ENCODE results near the gene ATP10B.

The ATP10B gene

DNA sequence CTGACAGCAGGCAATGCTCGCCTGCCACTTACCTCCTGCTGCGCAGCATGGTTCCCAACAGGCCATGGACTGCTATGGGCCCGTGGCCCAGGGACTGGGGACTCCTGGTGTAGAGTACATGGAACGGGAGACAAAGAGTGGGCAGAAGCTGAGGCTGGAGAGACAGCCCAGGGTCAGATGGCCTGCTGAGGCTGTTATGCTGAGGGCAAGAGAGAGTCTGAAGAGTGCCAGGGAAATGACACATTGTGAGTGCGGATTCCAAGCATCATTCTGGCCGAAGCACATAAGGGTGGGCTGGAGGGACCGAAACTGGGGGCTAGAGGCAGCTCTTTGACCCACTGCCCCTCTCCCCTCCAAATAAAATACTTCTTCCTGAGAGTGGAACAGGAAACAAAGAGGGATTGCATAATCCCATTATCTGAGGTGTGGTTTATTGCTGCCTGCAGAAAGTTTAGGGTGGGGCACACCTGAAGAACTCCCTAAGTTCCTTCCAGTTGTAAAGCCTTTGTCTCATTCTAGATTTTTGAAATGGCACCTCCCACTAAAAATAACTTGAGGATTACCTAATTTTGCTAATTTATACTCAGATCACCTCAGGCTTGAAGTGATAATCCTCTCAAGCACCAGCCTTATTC lies 158.1 kb downstream of the ATP10B start:
- Mint-ChIP-seq H3K4me3 (no peak overlapping the region), H3K27ac (no peak overlapping the region), H3K4me1 (no peaks in the 10 kb centered on the region)

DNA sequence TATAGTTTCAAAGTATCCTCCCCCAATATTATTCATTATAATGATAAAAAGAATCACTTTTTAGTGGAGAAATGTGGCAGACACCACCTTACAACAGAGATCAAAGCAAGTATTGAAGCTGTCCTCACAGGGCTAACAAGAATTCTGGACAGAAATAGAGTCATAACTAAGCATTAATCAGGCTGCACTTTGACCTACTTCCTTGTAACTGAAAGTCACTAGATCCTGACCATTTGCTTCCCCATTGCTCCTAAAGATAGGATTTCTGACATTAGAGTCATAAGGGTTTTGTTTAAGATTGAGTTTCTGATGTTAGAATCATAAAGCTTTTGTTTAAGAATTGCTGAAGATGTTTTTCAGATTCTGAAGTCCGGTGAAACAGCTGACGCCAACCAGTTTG lies 159.7 kb downstream of the ATP10B start:
- Mint-ChIP-seq H3K27ac (no peak overlapping the region), H3K4me1 (no peaks in the 10 kb centered on the region), H3K9me3 (no peaks in the 10 kb centered on the region), H3K27me3 (no peaks in the 10 kb centered on the region), H3K4me3 (no peak overlapping the region), H3K36me3 (no peaks in the 10 kb centered on the region)

More for the DNA sequence above, 158.1 kb downstream of the ATP10B start:
- no peaks in the 10 kb centered on the region for H3K9me3 Mint-ChIP-seq
- no peaks in the 10 kb centered on the region for H3K36me3 Mint-ChIP-seq
- no peaks in the 10 kb centered on the region for H3K27me3 Mint-ChIP-seq

DNA sequence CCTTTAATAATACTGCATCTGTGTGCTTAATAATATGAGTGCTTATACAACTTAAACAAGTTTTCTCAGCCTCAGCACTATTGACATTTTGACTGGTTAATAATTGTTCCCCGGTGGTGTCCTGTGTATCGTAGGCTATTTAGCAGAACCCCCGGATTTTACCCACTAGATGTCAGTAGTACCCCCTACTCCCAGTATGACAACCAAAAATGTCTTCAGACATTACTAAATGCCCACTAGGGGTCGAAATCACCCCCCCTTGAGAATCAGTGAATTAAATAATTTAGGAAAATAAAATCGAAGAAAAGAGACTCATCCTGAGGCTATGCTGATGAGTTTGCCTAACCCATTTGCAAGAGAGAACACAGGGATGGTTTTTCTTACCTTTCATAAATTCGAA lies 166.3 kb downstream of the ATP10B start:
- H3K9me3 Mint-ChIP-seq = no peaks in the 10 kb centered on the region
- no peak overlapping the region for H3K4me3 Mint-ChIP-seq
- peaks cover 2% of the 10 kb centered on the region for H3K27me3 Mint-ChIP-seq
- H3K27ac Mint-ChIP-seq = no peak overlapping the region
- no peaks in the 10 kb centered on the region for H3K4me1 Mint-ChIP-seq
- H3K36me3 Mint-ChIP-seq = no peaks in the 10 kb centered on the region

- Mint-ChIP-seq H3K4me1 (no peaks in the 10 kb centered on the region), H3K27me3 (peaks cover 2% of the 10 kb centered on the region), H3K4me3 (no peak overlapping the region), H3K27ac (no peak overlapping the region), H3K9me3 (no peaks in the 10 kb centered on the region), H3K36me3 (no peaks in the 10 kb centered on the region)
These were observed 166.8 kb downstream of the ATP10B start for GRCh38 chr5:160685219-160685618.

GRCh38 chr5:160679567-160680309 lies 172.3 kb downstream of the ATP10B start:
- Mint-ChIP-seq H3K27me3 (peaks cover 2% of the 10 kb centered on the region), H3K27ac (no peak overlapping the region), H3K4me1 (no peaks in the 10 kb centered on the region), H3K9me3 (no peaks in the 10 kb centered on the region), H3K4me3 (no peak overlapping the region), H3K36me3 (no peaks in the 10 kb centered on the region)

DNA sequence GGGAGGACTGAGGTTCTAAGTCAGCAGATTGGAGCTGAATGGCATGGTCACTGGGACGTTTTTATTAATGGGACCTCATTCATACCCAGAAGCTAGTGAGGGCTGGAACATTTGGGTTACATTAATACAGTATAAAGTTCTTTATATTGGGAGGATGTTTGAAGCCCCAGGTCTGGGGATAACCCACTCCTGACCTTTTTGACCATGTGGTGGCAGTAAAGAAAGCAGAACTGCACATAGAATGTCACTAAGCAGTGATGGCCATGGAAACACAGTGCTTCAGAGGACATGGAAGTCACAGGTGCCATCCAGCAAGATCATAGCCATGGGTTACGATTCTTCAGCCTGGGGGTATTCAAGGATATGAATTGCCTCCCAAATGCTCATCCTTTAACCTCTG lies 176.0 kb downstream of the ATP10B start:
- Mint-ChIP-seq H3K27me3 (peaks cover 2% of the 10 kb centered on the region), H3K4me1 (no peaks in the 10 kb centered on the region), H3K4me3 (no peak overlapping the region)

DNA sequence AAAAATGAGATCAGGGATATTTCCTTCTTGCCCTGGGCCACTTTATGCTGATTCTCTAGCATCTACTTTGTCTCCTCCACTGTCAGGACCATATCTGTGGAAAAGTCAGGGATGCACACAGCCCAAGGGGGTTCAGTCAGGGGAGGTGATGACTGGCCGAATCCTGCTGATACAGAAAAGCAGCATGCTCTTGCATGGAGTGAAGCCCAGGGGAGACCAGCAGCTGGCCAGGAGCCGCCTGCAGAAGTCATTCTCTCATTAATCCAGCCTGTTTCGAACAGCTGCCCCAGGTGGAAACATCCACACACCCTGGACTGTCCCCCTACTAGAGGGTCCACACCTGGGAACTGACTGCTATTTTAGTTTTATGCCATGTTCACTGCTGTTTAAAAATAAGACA lies 177.1 kb downstream of the ATP10B start:
- Mint-ChIP-seq H3K4me3 (no peak overlapping the region), H3K9me3 (no peaks in the 10 kb centered on the region), H3K27me3 (peaks cover 2% of the 10 kb centered on the region), H3K36me3 (no peaks in the 10 kb centered on the region), H3K4me1 (no peaks in the 10 kb centered on the region), H3K27ac (no peak overlapping the region)

More for the DNA sequence above, 176.0 kb downstream of the ATP10B start:
- no peaks in the 10 kb centered on the region for H3K9me3 Mint-ChIP-seq
- no peak overlapping the region for H3K27ac Mint-ChIP-seq
- H3K36me3 Mint-ChIP-seq = no peaks in the 10 kb centered on the region

- no peaks in the 10 kb centered on the region for H3K9me3 Mint-ChIP-seq
- H3K4me1 Mint-ChIP-seq = no peaks in the 10 kb centered on the region
- no peak overlapping the region for H3K27ac Mint-ChIP-seq
- H3K4me3 Mint-ChIP-seq = no peak overlapping the region
- H3K27me3 Mint-ChIP-seq = peaks cover 2% of the 10 kb centered on the region
- H3K36me3 Mint-ChIP-seq = no peaks in the 10 kb centered on the region
These were observed 179.5 kb downstream of the ATP10B start for GRCh38 chr5:160672521-160672920.

DNA sequence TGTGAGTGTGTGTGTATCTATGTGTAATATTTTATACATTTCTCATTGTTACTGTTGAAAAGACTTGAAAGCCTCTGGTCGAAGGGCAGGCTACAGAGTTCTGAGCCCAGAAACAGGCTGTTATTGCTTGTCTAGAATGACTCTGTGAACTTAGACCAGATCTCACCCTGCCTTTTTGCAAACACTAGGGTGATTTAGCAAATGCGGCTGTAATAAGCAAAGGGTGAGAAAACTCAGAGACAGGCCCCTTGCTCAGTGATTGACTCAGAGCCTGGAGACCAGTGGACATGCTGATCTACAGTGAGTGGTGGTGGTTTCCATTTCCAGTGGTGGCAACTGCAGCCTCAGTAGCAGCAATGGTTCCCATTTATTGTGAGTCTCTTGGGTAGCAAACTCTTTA lies 183.7 kb downstream of the ATP10B start:
- Mint-ChIP-seq H3K9me3 (no peaks in the 10 kb centered on the region), H3K4me1 (no peaks in the 10 kb centered on the region), H3K27me3 (no peaks in the 10 kb centered on the region), H3K4me3 (no peak overlapping the region), H3K27ac (no peak overlapping the region), H3K36me3 (no peaks in the 10 kb centered on the region)

DNA sequence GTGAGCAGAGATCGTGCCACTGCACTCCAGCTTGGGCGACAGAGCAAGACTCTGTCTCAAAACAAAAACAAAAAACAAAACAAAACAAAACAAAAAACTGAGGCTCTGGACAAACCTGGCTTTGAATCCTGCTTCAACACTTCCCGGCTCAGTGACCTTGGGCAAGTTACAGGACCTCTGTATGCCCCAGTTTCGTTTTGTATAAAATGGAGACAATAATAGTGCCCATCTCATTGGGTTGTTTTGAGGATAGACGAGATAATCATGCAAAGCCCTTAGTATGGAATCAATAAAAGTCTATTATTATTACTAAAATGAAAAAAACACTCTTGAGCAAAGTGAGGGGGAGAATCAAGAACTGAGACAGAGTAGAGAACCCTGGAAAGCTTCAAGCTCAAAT lies 184.9 kb downstream of the ATP10B start:
- no peaks in the 10 kb centered on the region for H3K9me3 Mint-ChIP-seq
- no peaks in the 10 kb centered on the region for H3K27me3 Mint-ChIP-seq
- H3K4me1 Mint-ChIP-seq = no peaks in the 10 kb centered on the region
- no peak overlapping the region for H3K27ac Mint-ChIP-seq
- H3K4me3 Mint-ChIP-seq = no peak overlapping the region
- no peaks in the 10 kb centered on the region for H3K36me3 Mint-ChIP-seq

GRCh38 chr5:160665460-160665859 lies 186.6 kb downstream of the ATP10B start:
- no peaks in the 10 kb centered on the region for H3K36me3 Mint-ChIP-seq
- H3K4me3 Mint-ChIP-seq = no peak overlapping the region
- no peaks in the 10 kb centered on the region for H3K27me3 Mint-ChIP-seq
- no peak overlapping the region for H3K27ac Mint-ChIP-seq
- H3K4me1 Mint-ChIP-seq = no peaks in the 10 kb centered on the region
- H3K9me3 Mint-ChIP-seq = peaks cover 4% of the 10 kb centered on the region

DNA sequence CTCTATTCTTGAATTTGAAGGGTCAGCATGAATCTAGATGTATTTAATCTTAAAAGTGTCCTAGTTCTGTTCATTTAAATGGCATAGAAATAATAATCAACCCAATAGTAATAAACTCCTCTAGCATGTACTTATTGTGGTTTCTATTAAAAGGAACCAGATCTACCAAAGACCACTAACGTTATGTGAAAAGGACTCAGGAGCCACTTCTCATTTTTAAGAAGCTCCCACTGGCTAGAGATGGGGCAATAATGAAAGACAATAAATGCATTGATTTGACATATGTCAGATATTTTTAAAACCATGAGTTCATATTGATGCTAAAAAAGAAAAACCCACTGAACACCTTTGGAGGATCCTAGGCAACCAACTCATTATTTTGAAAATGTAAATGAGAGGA lies 191.9 kb downstream of the ATP10B start:
- H3K36me3 Mint-ChIP-seq = no peaks in the 10 kb centered on the region
- H3K27ac Mint-ChIP-seq = no peak overlapping the region
- no peak overlapping the region for H3K4me3 Mint-ChIP-seq
- peaks cover 1% of the 10 kb centered on the region for H3K27me3 Mint-ChIP-seq
- H3K4me1 Mint-ChIP-seq = no peaks in the 10 kb centered on the region
- peaks cover 4% of the 10 kb centered on the region for H3K9me3 Mint-ChIP-seq

DNA sequence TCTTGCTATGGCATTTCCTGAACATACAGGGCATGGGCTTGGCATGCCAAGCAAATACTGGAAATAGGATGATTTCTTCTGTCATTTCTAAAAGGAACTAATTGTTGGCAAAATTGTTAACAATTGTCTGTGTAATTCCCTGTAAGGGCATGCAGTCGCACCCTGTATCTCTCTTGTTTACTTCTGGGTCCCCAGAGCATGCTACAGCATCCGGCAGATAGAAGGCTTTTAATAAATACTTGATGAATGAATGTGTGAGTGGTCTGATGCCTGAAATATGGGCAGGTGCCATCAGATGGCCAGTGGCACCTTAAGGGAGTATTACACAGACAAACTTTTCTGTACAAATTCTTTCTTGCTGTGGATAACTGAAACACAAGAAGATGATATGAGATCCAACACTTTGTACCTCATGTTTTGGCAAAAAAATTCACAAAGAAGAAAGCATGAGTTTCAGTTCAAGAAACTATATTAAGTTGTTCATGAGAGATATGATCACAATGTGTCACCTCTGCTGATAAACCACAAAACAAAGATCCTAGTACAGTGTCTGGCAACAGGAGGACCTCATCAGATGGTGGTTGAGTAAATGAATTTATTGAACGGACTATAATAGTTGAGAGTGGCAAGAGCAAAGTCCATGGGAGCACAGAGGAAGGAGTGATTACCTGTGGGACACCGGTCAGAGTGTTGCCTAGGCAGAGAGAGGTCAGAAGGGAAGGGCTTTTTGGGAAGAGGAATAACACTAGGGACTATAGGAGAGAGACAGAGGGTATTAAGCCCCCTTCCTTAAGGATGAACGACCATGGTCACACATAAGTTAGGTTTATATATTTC lies 194.2 kb downstream of the ATP10B start:
- no peak overlapping the region for H3K27ac Mint-ChIP-seq
- H3K4me3 Mint-ChIP-seq = no peak overlapping the region

GRCh38 chr5:160657068-160657507 lies 194.9 kb downstream of the ATP10B start:
- Mint-ChIP-seq H3K4me3 (no peak overlapping the region), H3K9me3 (peaks cover 4% of the 10 kb centered on the region), H3K36me3 (no peaks in the 10 kb centered on the region), H3K4me1 (no peaks in the 10 kb centered on the region), H3K27ac (no peak overlapping the region), H3K27me3 (peaks cover 1% of the 10 kb centered on the region)

More for the DNA sequence above, 194.2 kb downstream of the ATP10B start:
- Mint-ChIP-seq H3K9me3 (peaks cover 4% of the 10 kb centered on the region), H3K4me1 (no peaks in the 10 kb centered on the region), H3K36me3 (no peaks in the 10 kb centered on the region), H3K27me3 (peaks cover 1% of the 10 kb centered on the region)

DNA sequence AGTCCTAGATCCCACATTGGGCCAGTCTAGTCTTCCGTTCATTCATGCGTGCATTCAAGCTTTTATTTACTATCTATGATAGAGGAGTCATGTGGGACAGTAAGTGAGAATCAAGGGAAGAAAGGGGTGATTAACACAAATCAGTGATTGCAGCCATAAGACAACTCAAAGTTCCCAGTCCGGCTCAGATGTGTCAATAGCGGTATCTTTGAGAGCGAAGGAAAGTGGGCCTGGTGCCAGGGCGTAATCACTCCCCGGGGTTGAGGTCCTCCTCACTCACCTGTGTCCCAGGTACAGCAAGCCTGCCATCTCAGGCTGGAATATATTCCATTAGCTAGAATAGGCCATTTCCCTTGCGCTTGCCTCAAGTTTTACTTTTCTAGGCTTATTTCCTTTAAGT lies 196.3 kb downstream of the ATP10B start:
- Mint-ChIP-seq H3K27ac (no peak overlapping the region), H3K4me3 (no peak overlapping the region), H3K27me3 (peaks cover 1% of the 10 kb centered on the region), H3K4me1 (no peaks in the 10 kb centered on the region), H3K9me3 (no peaks in the 10 kb centered on the region), H3K36me3 (no peaks in the 10 kb centered on the region)

Measured in activated naive CD4-positive, alpha-beta T cell treated with anti-CD3 and anti-CD28 coated beads, Interleukin-2, amount 50 U/mL, for 24 hours (primary cell).